T-helper 2 cell treated with Interferon-gamma antibody and Interleukin-4, amounts not matched to agents 5 μg/mL and 100 μg/mL, for 36 hours (primary cell): ENCODE results near the gene SLX9.
"Not testable (repeated sequence)": the region's sequence is repeated elsewhere in the genome, so short reads cannot be mapped to it uniquely, and the experiment has no call there.

ENCODE experiments used
- DNase-seq: peaks from one replicate; pipeline ENCODE4 v3.0.0; 2021; ENCODE audit warnings: low spot score
- H3K27ac Mint-ChIP-seq: one replicate; pipeline ENCODE4 v1.8.0; 2021; ENCODE audit warnings: mild to moderate bottlenecking, mixed read lengths
- H3K27me3 Mint-ChIP-seq: one replicate; pipeline ENCODE4 v1.8.0; 2021; ENCODE audit warnings: low read depth, mixed read lengths
- H3K36me3 Mint-ChIP-seq: one replicate; pipeline ENCODE4 v1.8.0; 2021; ENCODE audit warnings: low read depth, mixed read lengths
- H3K4me1 Mint-ChIP-seq: one replicate; pipeline ENCODE4 v1.8.0; 2021; ENCODE audit warnings: low read depth, mixed read lengths
- H3K4me3 Mint-ChIP-seq: one replicate; pipeline ENCODE4 v1.8.0; 2022; ENCODE audit warnings: mild to moderate bottlenecking, moderate library complexity, mixed read lengths
- H3K9me3 Mint-ChIP-seq: one replicate; pipeline ENCODE4 v1.8.0; 2021; ENCODE audit warnings: mixed read lengths

The SLX9 gene

DNA sequence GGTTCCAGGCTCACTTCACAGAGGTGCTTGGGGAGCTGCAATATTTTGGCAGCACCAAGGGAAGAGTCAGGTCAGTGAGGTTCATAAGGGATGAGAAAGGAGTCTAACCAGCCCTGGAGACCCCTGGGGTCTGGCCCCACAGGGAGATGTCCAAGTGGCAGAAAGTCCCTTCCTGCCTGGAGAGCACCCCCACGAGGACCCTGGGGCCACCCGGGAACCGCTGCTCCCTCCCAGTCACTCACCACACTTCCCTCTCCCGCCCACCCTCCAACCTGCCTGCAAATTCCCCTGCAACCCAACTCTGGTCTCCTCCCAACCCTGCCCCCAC is 12.6 kb upstream of the SLX9 start:
- H3K4me1 Mint-ChIP-seq: peaks cover 69% of the 10 kb centered on the region
- no peaks in the 10 kb centered on the region for H3K27me3 Mint-ChIP-seq
- H3K27ac Mint-ChIP-seq: peak overlapping the region; percentile 95
- H3K4me3 Mint-ChIP-seq: peak overlapping the region; percentile 90
- H3K36me3 Mint-ChIP-seq: peaks cover 4% of the 10 kb centered on the region
- H3K9me3 Mint-ChIP-seq: no peaks in the 10 kb centered on the region
- DNase-seq: no peak

DNA sequence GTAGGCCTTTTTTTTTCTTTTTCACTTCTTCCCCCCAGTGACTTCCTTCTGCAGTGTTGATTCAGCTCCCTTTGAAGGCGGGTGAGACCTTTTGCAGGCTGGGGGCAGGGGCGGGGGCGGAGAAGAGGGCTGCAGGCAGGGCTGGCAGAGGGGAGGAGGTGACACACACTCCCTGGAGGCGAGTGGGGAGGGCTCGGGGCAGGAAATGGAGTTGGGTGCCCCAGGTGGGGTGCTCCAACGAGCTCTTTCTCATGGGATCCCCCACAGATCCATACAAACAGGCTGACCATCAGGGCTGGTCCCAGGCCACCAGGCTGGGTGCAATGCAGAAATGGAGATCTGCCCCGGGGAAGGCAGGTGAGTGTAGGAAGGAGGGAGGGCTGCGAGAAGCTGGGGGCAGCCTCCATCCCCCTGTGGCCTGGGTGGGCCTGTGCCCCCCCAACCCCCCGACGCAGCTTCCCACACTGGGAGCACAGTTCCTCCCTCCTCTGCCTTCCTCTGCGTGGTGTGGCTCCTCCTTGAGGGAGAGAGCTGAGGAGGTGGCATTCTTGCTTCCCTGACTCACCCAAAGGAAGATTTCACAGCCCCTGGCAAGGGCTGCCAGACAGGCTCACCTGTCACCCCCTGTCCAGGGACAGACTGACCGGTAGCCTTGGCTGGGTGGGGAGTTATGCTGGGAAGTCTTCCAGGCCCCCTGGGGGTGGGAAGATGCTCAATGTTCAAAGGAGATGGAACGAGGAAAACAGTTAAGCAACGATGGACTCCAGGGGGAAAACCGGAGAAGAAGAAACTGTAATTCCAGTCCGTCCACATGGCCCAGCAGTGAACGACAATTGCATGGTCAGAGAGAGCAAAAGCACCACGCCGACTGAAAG is 12.0 kb upstream of the SLX9 start:
- H3K4me3 Mint-ChIP-seq: peak overlapping the region; percentile 90
- DNase-seq: peak; percentile 75
- peaks cover 67% of the 10 kb centered on the region for H3K4me1 Mint-ChIP-seq
- no peaks in the 10 kb centered on the region for H3K27me3 Mint-ChIP-seq
- no peaks in the 10 kb centered on the region for H3K9me3 Mint-ChIP-seq
- H3K36me3 Mint-ChIP-seq: peaks cover 4% of the 10 kb centered on the region
- peak overlapping the region; percentile 95 for H3K27ac Mint-ChIP-seq

DNA sequence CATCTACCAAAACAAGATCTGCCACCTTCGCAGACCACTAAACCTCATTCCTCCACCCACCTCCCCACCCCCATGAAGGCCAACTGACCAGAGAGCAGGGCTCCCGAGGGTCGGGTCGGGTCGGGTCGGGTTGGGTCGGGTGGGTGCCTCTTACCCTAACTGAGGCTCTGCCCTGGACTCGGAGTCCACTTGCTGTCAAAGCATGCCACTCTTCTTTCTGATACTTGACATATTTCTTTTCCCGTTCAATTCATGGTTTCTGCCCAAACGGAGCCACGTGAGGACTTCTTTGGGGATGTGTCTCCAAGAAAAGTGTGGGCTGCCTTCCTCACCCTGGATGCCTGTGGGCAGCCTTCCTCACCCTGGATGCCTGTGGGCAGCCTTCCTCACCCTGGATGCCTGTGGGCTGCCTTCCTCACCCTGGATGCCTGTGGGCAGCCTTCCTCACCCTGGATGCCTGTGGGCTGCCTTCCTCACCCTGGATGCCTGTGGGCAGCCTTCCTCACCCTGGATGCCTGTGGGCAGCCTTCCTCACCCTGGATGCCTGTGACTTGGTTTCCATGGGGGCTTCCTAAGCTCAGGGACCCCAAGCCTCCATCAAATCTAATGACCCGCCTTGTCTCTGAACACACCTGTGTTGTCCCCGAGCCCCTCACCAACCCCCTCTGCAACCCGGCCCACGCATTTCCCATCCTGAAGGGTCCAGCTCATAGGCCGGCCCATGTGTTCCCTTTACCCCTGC is 11.2 kb upstream of the SLX9 start:
- H3K36me3 Mint-ChIP-seq, H3K27me3 Mint-ChIP-seq, H3K9me3 Mint-ChIP-seq, DNase-seq: not testable (repeated sequence)
- H3K27ac Mint-ChIP-seq: peak overlapping the region; percentile 95
- peaks cover 65% of the 10 kb centered on the region for H3K4me1 Mint-ChIP-seq
- H3K4me3 Mint-ChIP-seq: peak overlapping the region; percentile 90

DNA sequence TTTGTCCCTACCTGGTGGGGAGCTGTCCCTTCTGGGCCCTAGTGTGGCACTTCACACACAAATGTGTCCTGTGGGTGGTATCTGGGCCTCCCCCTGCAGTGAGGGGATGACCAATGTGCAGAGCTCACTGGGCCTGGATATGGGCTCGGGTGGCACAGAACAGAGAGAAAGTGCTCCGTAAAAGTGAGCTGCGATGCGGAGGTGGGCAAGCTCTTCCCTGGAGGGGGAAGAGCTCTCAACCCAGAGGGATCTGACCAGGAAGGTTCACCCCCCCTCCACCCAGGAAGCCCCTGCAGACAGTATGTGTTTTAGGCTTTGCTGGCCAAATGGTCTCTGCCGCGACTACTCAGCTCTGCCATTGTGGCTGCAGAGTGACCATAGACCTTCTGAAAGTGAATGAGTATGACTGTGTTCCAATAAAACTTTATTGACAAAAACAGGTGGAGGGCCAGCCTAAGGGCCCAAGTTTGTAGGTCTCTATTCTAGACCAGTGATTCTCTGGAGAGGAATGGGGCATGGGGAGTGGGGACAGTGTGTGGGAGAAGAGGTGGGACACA is 10.5 kb upstream of the SLX9 start:
- no peaks in the 10 kb centered on the region for H3K36me3 Mint-ChIP-seq
- H3K4me3 Mint-ChIP-seq: peak overlapping the region; percentile 73
- no peaks in the 10 kb centered on the region for H3K27me3 Mint-ChIP-seq
- H3K4me1 Mint-ChIP-seq: peaks cover 59% of the 10 kb centered on the region
- peak overlapping the region; percentile 68 for H3K27ac Mint-ChIP-seq
- H3K9me3 Mint-ChIP-seq: no peaks in the 10 kb centered on the region
- DNase-seq: no peak

DNA sequence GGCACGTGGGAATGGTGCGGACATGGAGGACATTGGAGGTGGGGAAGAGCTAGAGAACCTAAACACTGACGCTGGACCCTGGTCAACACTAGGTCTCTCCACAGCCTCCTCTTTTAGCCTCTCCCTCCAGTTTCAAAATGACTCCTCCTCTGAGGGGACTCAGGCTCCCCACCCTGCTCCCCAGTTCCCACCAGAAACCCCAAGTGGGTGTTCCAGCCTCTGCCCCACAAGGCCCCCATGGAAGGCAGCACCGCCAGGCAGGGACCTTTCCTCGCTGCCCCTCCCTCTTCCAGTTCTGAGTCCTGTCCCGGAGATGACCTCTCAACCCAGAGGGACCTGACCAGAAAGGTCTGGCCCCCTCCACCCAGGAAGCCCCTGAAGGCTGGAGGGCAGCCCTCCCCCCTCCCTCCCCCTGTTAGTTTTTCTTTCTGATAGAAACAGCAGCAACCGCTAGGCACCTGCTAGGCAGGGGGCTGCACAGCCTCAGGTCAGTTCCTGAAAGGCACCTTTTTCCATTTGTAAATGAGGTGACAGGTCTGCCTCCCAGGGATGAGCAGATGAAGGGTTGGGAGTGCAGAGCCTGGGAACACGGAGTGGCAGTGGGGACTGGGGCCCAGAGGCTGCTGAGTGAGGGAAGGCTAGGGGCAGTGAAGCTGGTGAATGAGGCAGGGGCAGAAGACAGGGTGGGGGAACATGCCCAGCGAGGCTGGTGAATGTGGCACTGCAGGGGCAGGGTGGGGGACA is 9.9 kb upstream of the SLX9 start:
- H3K9me3 Mint-ChIP-seq: no peaks in the 10 kb centered on the region
- H3K27ac Mint-ChIP-seq: peak overlapping the region; percentile 82
- no peaks in the 10 kb centered on the region for H3K27me3 Mint-ChIP-seq
- H3K4me1 Mint-ChIP-seq: peaks cover 52% of the 10 kb centered on the region
- H3K4me3 Mint-ChIP-seq: peak overlapping the region; percentile 83
- H3K36me3 Mint-ChIP-seq: no peaks in the 10 kb centered on the region
- DNase-seq: no peak

DNA sequence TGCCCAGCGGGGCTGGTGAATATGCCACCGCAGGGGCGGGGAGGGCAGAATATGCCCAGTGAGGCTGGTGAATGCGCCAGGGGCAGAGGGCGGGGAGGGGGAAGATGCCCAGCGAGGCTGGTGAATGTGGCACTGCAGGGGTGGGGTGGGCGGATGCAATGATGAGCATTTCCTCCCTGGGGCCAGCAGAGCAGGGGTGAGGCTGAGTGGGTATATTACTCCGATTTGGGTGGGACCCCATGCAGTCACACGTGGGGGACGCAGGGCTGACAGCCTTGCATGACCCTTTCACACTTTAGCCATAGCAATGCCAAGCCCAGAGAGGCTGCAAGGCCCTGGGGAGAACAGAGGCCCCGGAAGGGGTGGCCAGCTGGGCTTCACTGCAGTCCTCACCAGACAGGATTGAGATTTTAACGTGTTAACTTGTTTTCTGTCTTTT is 9.3 kb upstream of the SLX9 start:
- H3K9me3 Mint-ChIP-seq: no peaks in the 10 kb centered on the region
- peak overlapping the region; percentile 75 for H3K27ac Mint-ChIP-seq
- H3K27me3 Mint-ChIP-seq: no peaks in the 10 kb centered on the region
- H3K4me1 Mint-ChIP-seq: peaks cover 46% of the 10 kb centered on the region
- no peak for DNase-seq
- no peaks in the 10 kb centered on the region for H3K36me3 Mint-ChIP-seq
- peak overlapping the region; percentile 83 for H3K4me3 Mint-ChIP-seq

- Mint-ChIP-seq H3K9me3 (no peaks in the 10 kb centered on the region), H3K27me3 (no peaks in the 10 kb centered on the region), H3K36me3 (no peaks in the 10 kb centered on the region), H3K4me1 (peaks cover 45% of the 10 kb centered on the region), H3K27ac (peak overlapping the region; percentile 75), H3K4me3 (peak overlapping the region; percentile 83)
- no peak for DNase-seq
Observed at GRCh38 chr21:44931137-44931500, 8.7 kb upstream of the SLX9 start.

- Mint-ChIP-seq H3K27ac (peak overlapping the region; percentile 75), H3K4me1 (peaks cover 38% of the 10 kb centered on the region), H3K27me3 (no peaks in the 10 kb centered on the region), H3K9me3 (no peaks in the 10 kb centered on the region), H3K36me3 (no peaks in the 10 kb centered on the region), H3K4me3 (peak overlapping the region; percentile 83)
- DNase-seq: no peak
Observed at GRCh38 chr21:44931501-44932407, 8.1 kb upstream of the SLX9 start.

DNA sequence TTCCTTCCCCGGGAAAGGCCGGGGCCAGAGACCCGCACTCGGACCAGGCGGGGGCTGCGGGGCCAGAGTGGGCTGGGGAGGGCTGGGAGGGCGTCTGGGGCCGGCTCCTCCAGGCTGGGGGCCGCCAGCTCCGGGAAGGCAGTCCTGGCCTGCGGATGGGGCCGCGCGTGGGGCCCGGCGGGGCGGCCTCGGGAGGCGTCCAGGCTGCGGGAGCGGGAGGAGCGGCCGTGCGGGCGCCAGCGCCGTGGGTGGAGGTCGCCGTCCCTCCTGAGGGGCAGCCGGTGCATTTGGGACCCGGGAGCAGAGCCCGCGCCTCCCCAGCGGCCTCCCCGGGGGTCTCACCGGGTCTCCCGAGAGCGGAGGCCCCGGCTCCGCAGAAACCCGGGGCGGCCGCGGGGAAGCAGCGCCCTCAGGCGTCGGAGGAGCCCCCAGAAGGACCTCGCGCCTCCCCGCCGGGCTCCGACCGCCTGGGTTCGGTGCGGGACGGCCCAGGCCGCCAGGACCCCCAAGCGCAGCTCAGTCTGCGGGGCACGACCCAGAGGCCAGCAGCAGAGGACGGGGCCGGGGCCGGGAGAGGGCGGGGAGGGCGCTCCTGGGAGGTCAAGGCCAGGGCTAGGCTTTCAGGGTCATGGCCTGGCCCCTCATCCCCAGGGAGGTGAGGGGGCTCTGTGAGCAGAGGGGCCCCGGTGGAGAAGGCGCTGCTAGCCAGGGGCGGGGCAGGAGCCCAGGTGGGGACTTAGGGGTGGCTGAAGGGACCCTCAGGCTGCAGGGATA is 7.2 kb upstream of the SLX9 start:
- Mint-ChIP-seq H3K27me3 (no peaks in the 10 kb centered on the region), H3K4me3 (peak overlapping the region; percentile 52), H3K9me3 (no peaks in the 10 kb centered on the region), H3K36me3 (no peaks in the 10 kb centered on the region), H3K4me1 (peaks cover 31% of the 10 kb centered on the region), H3K27ac (no peak overlapping the region)
- peak; percentile 57 for DNase-seq

DNA sequence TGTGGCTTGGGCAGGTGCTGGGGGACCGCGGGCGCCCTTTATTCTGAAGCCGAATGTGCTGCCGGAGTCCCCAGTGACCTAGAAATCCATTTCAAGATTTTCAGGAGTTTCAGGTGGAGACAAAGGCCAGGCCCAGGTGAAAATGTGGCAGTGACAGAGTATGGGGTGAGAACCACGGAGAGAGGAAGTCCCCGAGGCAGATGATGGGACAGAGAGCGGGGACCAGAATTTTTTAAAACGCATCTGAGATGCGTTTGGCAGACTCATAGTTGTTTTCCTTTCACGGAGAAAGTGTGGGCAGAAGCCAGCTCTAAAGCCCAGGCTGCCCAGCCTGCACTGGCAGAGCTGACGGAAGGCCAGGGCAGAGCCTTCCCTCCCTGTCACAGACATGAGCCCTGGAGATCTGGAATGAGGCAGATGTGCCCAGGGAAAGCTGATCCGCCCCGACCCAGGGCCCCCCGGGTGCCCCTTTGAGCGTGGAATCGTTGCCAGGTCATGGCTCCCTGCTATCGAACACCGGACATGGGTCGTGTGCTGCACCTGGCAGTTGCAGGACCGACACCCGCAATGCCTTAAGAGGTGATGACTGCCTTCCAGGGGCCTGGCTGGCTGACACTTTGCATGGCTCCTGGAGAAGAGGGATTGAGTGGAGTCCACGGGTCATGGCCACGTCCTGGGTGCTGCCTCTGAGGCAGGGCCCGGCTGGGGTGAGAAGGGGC is 6.5 kb upstream of the SLX9 start:
- Mint-ChIP-seq H3K4me1 (peaks cover 25% of the 10 kb centered on the region), H3K4me3 (peak overlapping the region; percentile 8), H3K27ac (peak overlapping the region; percentile 24), H3K36me3 (no peaks in the 10 kb centered on the region), H3K9me3 (no peaks in the 10 kb centered on the region), H3K27me3 (no peaks in the 10 kb centered on the region)
- no peak for DNase-seq

DNA sequence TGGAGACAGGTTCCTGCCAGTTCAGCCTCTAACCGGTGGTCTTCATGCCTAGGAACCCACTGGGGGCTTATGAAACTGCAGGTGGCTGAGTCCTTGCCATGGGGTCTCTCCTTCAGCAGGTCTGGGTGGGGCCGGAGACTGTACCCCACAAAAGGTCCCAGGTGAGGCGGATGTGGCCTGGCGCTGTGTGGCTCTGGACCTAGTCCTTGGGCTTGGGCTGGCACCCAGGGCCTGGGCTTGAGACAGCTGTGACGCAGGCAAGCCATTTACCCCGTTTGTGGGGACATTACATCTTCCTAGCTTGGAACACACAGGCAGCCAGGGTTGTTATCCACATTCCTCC is 5.9 kb upstream of the SLX9 start:
- H3K36me3 Mint-ChIP-seq: no peaks in the 10 kb centered on the region
- no peak for DNase-seq
- no peak overlapping the region for H3K4me3 Mint-ChIP-seq
- no peaks in the 10 kb centered on the region for H3K27me3 Mint-ChIP-seq
- no peak overlapping the region for H3K27ac Mint-ChIP-seq
- no peaks in the 10 kb centered on the region for H3K9me3 Mint-ChIP-seq
- H3K4me1 Mint-ChIP-seq: peaks cover 22% of the 10 kb centered on the region

- H3K27ac Mint-ChIP-seq: no peak overlapping the region
- H3K27me3 Mint-ChIP-seq: no peaks in the 10 kb centered on the region
- H3K36me3 Mint-ChIP-seq: no peaks in the 10 kb centered on the region
- H3K4me1 Mint-ChIP-seq: peaks cover 21% of the 10 kb centered on the region
- H3K9me3 Mint-ChIP-seq: no peaks in the 10 kb centered on the region
- no peak overlapping the region for H3K4me3 Mint-ChIP-seq
- DNase-seq: no peak
Observed at GRCh38 chr21:44934276-44934675, 5.6 kb upstream of the SLX9 start.
